ENCODE measurements around the gene TJP1.

The TJP1 gene

DNA sequence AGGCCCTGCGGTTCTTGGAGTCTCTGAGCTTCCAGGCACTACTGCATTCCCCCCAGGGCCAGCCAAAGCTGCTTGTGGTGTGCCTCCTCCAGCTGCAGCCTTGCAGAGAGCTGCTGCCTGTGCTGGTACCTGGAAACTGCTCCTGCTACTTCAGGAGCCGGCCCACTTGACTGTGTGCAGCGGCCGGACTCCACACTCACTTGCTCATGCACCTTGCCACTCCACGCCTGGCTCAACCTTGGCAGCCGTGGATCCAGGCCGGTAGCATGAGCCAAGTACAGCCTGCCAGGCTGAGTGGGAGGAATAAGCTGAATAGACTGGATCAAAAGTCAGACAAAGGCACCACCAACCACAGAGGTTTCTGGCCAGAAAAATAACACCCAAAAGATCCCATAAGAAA, 169.7 kb downstream of the TJP1 start:
- TF ChIP-seq, protein P1, sequence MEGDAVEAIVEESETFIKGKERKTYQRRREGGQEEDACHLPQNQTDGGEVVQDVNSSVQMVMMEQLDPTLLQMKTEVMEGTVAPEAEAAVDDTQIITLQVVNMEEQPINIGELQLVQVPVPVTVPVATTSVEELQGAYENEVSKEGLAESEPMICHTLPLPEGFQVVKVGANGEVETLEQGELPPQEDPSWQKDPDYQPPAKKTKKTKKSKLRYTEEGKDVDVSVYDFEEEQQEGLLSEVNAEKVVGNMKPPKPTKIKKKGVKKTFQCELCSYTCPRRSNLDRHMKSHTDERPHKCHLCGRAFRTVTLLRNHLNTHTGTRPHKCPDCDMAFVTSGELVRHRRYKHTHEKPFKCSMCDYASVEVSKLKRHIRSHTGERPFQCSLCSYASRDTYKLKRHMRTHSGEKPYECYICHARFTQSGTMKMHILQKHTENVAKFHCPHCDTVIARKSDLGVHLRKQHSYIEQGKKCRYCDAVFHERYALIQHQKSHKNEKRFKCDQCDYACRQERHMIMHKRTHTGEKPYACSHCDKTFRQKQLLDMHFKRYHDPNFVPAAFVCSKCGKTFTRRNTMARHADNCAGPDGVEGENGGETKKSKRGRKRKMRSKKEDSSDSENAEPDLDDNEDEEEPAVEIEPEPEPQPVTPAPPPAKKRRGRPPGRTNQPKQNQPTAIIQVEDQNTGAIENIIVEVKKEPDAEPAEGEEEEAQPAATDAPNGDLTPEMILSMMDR (IDR thresholded peaks at IDR 0.05; ENCODE audit: low read depth, low read length, missing control alignments): no peak
- no peak for DNase-seq (ENCODE audit: low read depth)
- no peak overlapping the region for H3K4me3 ChIP-seq (ENCODE audit: low read depth, low read length)
- in situ Hi-C loops (cut with HindIII; ENCODE audit: low sequenced_read_pairs): no loop called here

DNA sequence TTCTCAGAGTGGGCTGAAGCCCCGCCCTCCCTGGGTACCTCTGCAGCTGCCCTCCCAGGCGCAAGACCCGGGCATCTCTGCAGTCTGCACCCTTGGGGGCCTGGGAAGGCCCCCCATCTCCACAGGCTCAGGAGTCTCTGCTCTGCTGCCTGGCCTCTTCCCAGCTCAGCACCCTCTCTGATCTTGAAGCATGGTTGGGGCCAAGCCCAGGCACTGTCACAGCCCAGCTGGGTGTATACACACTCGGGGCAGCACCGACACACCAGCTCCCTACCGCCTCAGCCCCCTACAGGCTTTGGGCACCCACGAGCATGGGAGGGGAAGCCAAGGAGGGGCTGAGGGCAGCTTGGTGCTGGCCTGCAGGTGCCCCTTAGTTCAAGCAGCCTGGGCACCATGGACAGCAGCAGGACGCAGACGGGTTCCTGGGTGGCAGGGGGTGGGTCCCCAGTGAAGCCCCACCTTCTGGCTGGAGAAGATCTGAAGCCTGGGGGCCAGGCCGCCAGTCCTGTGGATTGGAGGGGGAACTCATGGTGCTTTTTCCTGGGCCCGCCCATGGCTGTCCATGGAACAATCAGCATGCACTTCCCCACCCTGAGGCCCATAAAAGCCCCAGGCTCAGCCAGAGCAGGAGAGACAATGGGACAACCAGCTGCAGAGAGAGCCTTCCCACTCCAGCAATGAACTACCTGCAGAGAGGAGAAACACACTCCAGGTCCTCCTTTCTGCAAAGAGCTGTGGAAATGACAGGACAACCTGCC, 170.6 kb downstream of the TJP1 start:
- no peak overlapping the region for H3K4me3 ChIP-seq (ENCODE audit: low read depth, low read length)
- DNase-seq (ENCODE audit: low read depth): no peak
- in situ Hi-C loops (cut with HindIII; ENCODE audit: low sequenced_read_pairs): no loop called here
- TF ChIP-seq, protein P1 (IDR thresholded peaks at IDR 0.05; ENCODE audit: low read depth, low read length, missing control alignments): no peak
